SH-SY5Y (cell line): ENCODE data around the gene PDE6G.

Experiments used
- GATA2 ChIP-seq: IDR thresholded peaks from 2 replicates; pipeline ENCODE4 v1.6.1; 2011; ENCODE audit warnings: mild to moderate bottlenecking, low read depth, low read length
- GATA3 ChIP-seq: IDR thresholded peaks from 2 replicates; pipeline ENCODE4 v1.6.1; 2011; ENCODE audit warnings: low read depth, mild to moderate bottlenecking, low read length, moderate library complexity

DNA sequence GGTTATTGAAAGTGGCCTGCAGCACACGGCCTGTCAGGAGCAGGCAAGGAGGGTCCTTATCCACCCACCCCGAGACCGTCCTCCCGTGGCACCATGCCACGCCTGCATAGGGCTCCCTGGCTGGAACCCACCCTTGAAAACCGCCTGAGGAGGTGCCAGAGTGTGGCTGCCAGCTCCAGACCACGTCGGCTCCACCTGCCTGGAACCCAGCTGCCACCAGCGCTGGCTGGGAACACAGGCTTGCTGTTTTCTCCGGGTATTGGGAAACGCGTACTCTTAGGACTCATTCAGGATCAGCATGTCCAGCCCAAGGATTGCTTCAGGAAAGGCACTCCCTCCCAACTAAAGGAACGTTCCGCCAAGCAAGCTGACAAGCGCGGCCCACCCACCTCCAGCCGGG is 20.6 kb upstream of the PDE6G start:
- TF ChIP-seq GATA3 = no peak
- TF ChIP-seq GATA2 = no peak
